Activated naive CD4-positive, alpha-beta T cell treated with anti-CD3 and anti-CD28 coated beads for 36 hours (primary cell): ENCODE data around the gene SREBF1. TPM values are rescaled to one million over a fixed set of nuclear protein-coding genes. Genes with fewer than 3 reads are reported as not detected.
A peak's percentile ranks its signal among the peaks of the same experiment; 100 is the strongest.

Experiments used
- CTCF ChIA-PET: fragments of 350-600 bp; sonication (Branson Sonifier 250); formaldehyde crosslinking; loops from one replicate; lab custom pipeline; 2021; ENCODE audit warnings: antibody characterized with exemption; lab: Charles Lee
- DNase-seq: peaks from one replicate; pipeline ENCODE4 v3.0.0-alpha.2; 2020
- H3K27ac Mint-ChIP-seq: one replicate; pipeline ENCODE4 v1.8.0; 2021; ENCODE audit warnings: mild to moderate bottlenecking, mixed read lengths
- H3K27me3 Mint-ChIP-seq: one replicate; pipeline ENCODE4 v1.8.0; 2021; ENCODE audit warnings: low read depth, mixed read lengths
- H3K36me3 Mint-ChIP-seq: one replicate; pipeline ENCODE4 v1.8.0; 2021; ENCODE audit warnings: low read depth, mixed read lengths
- H3K4me1 Mint-ChIP-seq: one replicate; pipeline ENCODE4 v1.8.0; 2021; ENCODE audit warnings: low read depth, mixed read lengths
- H3K4me3 Mint-ChIP-seq: one replicate; pipeline ENCODE4 v1.8.0; 2021; ENCODE audit warnings: mild to moderate bottlenecking, moderate library complexity, mixed read lengths
- H3K9me3 Mint-ChIP-seq: one replicate; pipeline ENCODE4 v1.8.0; 2021; ENCODE audit warnings: mixed read lengths
- intact Hi-C: fragments of 100-400 bp; cut with micrococcal nuclease; formaldehyde crosslinking; loops from one replicate; pipeline ENCODE4 v1.15.1; 2023
- total RNA-seq, 2 experiments: library from RNA; stranded (reverse); gene quantifications; one replicate each; pipeline ENCODE4 v1.2.3, GENCODE V29; 2021

SREBF1 gene
- total RNA-seq, 2 experiments from 2014 or later, result 79.3 to 84.9 TPM

DNA sequence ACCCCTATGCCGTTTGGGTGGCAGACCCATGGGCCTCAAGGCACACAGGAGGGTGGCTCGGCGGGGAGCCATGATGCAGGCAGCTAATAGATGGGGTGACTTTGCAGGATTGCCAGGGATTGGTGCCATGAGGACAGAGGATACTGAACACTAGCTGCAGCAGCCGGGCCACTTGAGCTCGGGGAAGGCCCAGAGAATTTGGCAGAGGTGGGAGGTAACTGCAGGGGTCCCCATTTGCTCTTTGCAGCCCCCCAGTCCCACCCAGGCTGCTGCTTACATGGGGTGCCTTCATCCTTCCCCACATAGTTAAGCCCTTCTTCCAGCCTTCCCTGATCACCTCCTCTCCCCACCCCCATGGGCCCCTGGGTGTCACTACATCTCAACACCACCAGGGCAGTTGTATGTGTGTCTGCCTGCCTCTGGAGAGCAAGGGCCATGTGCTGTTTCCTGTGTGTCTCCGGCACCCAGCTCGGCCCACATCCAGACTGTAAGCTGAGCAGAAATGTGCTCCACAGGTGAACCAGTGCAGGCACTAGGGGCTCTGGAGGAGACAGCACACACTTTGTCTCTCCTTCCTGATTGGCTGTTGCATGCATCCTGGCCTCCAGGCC lies 52.0 kb downstream of the SREBF1 start:
- Mint-ChIP-seq H3K9me3 (no peaks in the 10 kb centered on the region), H3K4me1 (peaks cover 21% of the 10 kb centered on the region), H3K36me3 (no peaks in the 10 kb centered on the region), H3K27ac (no peak overlapping the region), H3K4me3 (no peak overlapping the region), H3K27me3 (peaks cover 2% of the 10 kb centered on the region)
- intact Hi-C loops, result loop anchor here (2.0 kb wide), 1 partner anchor 102 kb away; no protein-coding TSS in a partner anchor
- peak; percentile 43 for DNase-seq
- CTCF ChIA-PET, result interaction anchor here (0.6 to 1.5 kb wide), 7 partner anchors 21 to 309 kb away, joined by 3 to 4 read pairs (median 3); no protein-coding TSS in a partner anchor

DNA sequence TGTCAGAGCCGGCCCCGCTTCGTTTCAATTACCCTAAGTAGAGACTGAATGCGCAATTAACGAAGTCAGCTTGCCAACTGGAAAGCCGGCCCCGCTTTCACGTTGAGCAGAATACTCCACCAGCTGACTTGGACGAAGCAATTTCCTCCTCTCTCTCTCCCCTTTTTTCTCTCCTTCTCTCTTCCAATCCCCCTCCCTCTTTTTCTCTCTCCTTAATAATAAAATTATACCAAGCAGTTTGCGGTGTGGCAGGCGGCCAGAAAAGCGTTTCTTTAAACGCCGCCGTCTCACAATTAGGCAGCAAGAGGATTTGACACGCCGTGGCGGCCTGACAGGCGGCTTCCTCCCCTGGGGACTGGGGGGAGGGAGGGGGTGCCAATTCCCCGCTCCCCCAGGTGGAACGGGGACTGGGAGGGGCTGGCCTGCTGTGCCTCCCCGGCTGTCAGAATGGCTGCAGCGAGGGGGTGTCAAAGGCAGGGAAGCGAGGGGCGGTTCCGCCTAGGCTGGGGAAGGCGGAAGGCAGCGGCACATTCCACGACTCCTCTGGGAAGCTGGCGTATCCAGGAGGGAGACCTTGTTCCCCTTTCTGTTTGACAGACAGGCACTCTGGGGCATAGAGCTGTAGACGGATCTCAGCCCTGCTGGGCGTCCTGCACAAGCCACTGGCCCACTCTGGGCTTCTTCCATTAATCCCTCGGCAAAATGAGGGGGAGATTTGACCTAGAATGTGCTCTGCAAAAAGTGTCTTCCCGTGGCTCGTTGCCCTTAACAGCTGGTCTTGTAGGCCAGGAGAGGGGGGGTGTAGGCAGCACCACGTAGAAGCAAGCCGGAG lies 52.7 kb downstream of the SREBF1 start:
- peak; percentile 56 for DNase-seq
- Mint-ChIP-seq H3K27me3 (peaks cover 2% of the 10 kb centered on the region), H3K4me3 (peak overlapping the region; percentile 66), H3K36me3 (no peaks in the 10 kb centered on the region), H3K4me1 (peaks cover 21% of the 10 kb centered on the region), H3K9me3 (no peaks in the 10 kb centered on the region), H3K27ac (no peak overlapping the region)
- intact Hi-C loops, result loop anchor here (1.0 to 2.0 kb wide), 4 partner anchors 8 to 101 kb away; no protein-coding TSS in a partner anchor
- CTCF ChIA-PET, result interaction anchor here (0.6 to 1.5 kb wide), 4 partner anchors 45 to 78 kb away, joined by 3 to 4 read pairs (median 3); no protein-coding TSS in a partner anchor

- intact Hi-C loops, result loop anchor here (1.0 to 2.0 kb wide), 3 partner anchors 9 to 56 kb away; no protein-coding TSS in a partner anchor
- H3K36me3 Mint-ChIP-seq, result no peaks in the 10 kb centered on the region
- H3K27me3 Mint-ChIP-seq, result peaks cover 2% of the 10 kb centered on the region
- peak overlapping the region; percentile 70 for H3K4me3 Mint-ChIP-seq
- peak; percentile 71 for DNase-seq
- H3K9me3 Mint-ChIP-seq, result no peaks in the 10 kb centered on the region
- no peak overlapping the region for H3K27ac Mint-ChIP-seq
- peaks cover 21% of the 10 kb centered on the region for H3K4me1 Mint-ChIP-seq
- CTCF ChIA-PET, result interaction anchor here (1.5 kb wide), 1 partner anchor 44 kb away, joined by 4 read pairs; no protein-coding TSS in a partner anchor
Measured at GRCh38 chr17:17783116-17783824, 53.5 kb downstream of the SREBF1 start.

GRCh38 chr17:17782523-17783115 lies 54.2 kb downstream of the SREBF1 start:
- H3K4me1 Mint-ChIP-seq, result peaks cover 21% of the 10 kb centered on the region
- no peaks in the 10 kb centered on the region for H3K36me3 Mint-ChIP-seq
- CTCF ChIA-PET, result no interaction called here
- intact Hi-C loops, result loop anchor here (1.0 to 2.0 kb wide), 3 partner anchors 10 to 56 kb away; no protein-coding TSS in a partner anchor
- DNase-seq, result no peak
- no peak overlapping the region for H3K27ac Mint-ChIP-seq
- H3K4me3 Mint-ChIP-seq, result peak overlapping the region; percentile 70
- H3K9me3 Mint-ChIP-seq, result no peaks in the 10 kb centered on the region
- H3K27me3 Mint-ChIP-seq, result peaks cover 2% of the 10 kb centered on the region

DNA sequence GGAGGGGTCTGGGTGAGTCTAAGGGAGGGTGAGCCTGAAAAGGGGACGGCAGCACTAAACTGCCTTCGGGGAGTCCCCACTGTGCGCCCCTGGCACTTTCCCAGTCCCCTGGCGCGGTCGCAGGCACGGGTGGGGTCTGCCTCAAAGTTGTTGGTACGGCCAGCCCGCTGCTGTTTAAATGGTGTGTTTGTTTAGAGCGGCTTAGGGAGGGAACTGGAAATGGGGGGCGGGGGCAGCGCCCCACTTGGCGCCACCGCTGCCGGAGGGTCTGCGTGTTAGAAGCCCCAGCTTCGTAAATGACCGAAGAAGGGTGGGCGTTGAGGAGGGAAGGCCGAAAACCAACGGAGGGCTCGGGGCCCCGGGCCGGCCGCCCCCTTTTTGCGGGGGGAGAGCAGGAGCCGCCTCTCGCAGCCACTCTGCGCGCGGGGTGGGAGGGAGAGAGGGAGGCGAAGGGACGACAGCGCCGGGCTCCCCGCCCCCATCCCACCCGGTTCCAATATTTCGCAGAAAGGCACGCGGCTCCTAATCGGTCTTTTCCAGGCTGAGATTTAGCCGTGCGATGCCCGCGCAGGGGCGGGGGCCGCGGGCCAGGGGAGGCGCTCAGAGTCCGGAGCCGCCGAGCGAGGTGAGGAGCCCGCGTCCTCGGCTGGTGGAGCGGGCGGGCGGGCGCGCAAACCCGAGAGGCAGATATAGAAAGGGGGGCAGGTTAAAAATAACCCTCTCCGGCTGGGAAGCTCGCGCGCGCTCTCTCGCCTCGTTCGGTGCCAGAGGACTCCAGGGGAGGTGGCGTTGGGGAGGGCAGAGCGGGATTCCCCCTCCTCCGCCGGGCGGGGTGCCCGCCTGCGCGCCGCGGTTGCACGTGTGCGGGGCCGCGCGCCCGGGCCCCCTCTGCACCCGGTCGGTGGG lies 54.9 kb downstream of the SREBF1 start:
- Mint-ChIP-seq H3K4me1 (peaks cover 21% of the 10 kb centered on the region), H3K27me3 (peaks cover 2% of the 10 kb centered on the region), H3K27ac (no peak overlapping the region), H3K4me3 (peak overlapping the region; percentile 58), H3K36me3 (no peaks in the 10 kb centered on the region), H3K9me3 (no peaks in the 10 kb centered on the region)
- DNase-seq, result peak; percentile 46
- intact Hi-C loops, result loop anchor here (2.0 kb wide), 1 partner anchor 55 kb away; no protein-coding TSS in a partner anchor
- CTCF ChIA-PET, result interaction anchor here (0.6 kb wide), 1 partner anchor 19 kb away, joined by 3 read pairs; no protein-coding TSS in a partner anchor

DNA sequence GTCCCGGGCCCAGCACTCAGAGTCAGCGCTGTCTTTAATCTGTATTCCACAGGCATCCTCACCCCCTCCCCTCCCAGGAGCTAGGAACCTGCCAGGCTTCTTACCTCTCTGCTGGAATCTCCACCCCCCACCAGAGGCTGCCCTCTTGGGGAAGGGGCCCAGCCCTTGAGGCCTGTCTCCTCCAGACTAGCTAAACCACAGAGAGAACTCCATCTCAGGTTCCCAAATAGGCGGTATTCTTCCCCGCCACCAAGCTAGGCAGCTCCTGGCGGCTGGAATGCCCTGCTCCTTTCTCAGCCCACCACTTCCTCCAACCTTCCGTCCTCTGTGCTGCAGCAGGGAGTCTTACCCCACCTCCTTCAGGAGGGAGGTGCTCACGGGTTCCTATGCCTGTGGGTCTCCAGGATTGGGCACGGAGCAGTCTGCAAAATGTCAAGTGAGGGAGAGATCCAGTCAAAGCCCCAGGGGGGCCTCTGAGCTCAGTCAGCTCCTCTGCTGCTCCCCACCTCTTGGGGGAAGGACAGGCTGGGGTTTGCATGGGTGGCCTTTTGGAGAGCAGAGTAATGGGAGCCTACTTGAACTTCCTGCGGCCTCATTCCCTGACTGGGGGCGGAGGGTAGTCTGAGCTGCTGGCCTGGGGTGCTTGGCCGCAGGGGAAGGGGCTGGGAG lies 55.7 kb downstream of the SREBF1 start:
- peak overlapping the region; percentile 31 for H3K4me3 Mint-ChIP-seq
- no peaks in the 10 kb centered on the region for H3K9me3 Mint-ChIP-seq
- no peaks in the 10 kb centered on the region for H3K36me3 Mint-ChIP-seq
- no peak for DNase-seq
- intact Hi-C loops, result no loop called here
- CTCF ChIA-PET, result interaction anchor here (0.6 kb wide), 1 partner anchor 18 kb away, joined by 3 read pairs; no protein-coding TSS in a partner anchor
- peaks cover 2% of the 10 kb centered on the region for H3K27me3 Mint-ChIP-seq
- H3K4me1 Mint-ChIP-seq, result peaks cover 21% of the 10 kb centered on the region
- no peak overlapping the region for H3K27ac Mint-ChIP-seq

- no peaks in the 10 kb centered on the region for H3K9me3 Mint-ChIP-seq
- H3K4me1 Mint-ChIP-seq, result peaks cover 9% of the 10 kb centered on the region
- CTCF ChIA-PET, result no interaction called here
- H3K27me3 Mint-ChIP-seq, result peaks cover 2% of the 10 kb centered on the region
- H3K36me3 Mint-ChIP-seq, result no peaks in the 10 kb centered on the region
- H3K4me3 Mint-ChIP-seq, result no peak overlapping the region
- no peak for DNase-seq
- intact Hi-C loops, result no loop called here
- H3K27ac Mint-ChIP-seq, result no peak overlapping the region
Measured at GRCh38 chr17:17779015-17779611, 57.7 kb downstream of the SREBF1 start.

DNA sequence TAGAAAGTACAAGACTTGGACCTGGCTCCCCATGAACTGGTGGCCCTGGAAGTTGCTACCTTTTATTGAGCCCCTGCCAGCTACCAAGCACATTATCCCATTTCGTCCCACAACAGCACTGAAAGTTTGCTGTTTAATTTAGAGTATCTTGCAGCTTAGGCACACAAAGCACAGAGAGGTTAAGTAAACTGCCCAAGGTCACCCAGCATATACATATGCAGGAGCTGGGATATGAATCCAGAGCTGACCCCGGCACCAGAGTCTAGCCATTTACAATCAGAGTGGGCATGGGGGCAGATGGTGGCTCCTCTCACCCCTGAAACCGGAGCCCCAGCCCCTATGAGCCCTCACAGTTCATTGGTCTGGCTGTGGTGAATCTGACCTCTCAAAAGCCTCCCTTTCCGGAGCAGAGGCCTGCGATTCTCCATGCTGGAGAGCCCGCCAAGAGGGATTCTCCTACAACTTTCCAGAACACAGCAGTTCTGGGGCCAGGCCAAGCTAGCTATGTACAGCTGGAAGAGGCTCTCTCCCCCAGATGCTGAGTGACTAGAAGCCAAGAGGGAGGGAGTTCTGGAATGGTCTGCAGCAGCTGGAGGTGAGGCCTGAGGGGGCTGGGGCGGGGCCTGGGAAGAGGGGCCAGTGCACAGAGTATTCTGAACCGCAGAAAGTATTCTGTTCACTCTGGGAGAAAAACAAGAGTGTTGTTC lies 58.3 kb downstream of the SREBF1 start:
- CTCF ChIA-PET, result no interaction called here
- intact Hi-C loops, result no loop called here
- Mint-ChIP-seq H3K36me3 (no peaks in the 10 kb centered on the region), H3K27ac (no peak overlapping the region), H3K4me3 (no peak overlapping the region), H3K27me3 (peaks cover 2% of the 10 kb centered on the region), H3K9me3 (no peaks in the 10 kb centered on the region), H3K4me1 (peaks cover 7% of the 10 kb centered on the region)
- no peak for DNase-seq

DNA sequence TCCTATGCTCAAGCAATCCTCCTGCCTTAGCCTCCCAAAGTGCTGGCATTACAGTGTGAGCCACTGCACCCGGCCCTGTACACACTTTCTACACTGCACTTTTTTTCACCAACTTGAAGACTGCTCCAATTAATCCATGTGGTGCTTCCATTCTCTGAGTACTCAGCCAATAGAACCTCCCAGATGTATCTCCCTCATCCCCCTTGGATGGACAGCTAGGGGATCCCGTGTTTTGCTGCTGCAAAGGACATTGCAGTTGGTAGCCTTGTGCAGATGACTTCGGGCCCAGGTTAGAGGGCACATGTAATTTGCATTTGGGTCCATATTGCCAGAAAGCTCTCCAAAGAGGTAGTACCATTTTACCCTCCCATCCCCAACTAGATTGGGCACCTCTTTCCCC lies 59.9 kb downstream of the SREBF1 start:
- intact Hi-C loops, result no loop called here
- no peak for DNase-seq
- peaks cover 2% of the 10 kb centered on the region for H3K27me3 Mint-ChIP-seq
- H3K4me3 Mint-ChIP-seq, result no peak overlapping the region
- CTCF ChIA-PET, result no interaction called here
- no peak overlapping the region for H3K27ac Mint-ChIP-seq
- no peaks in the 10 kb centered on the region for H3K9me3 Mint-ChIP-seq
- H3K36me3 Mint-ChIP-seq, result no peaks in the 10 kb centered on the region
- H3K4me1 Mint-ChIP-seq, result peaks cover 12% of the 10 kb centered on the region
